ENCODE data around the gene SCD5. TPM values are rescaled to one million over a fixed set of nuclear protein-coding genes. Genes with fewer than 3 reads are reported as not detected.

SCD5 gene
- total and polyA plus RNA-seq, 7 donors = 0.69 to 30.7 (median 27.3) TPM

- no peak overlapping the region for H3K4me3 ChIP-seq
- no peak for TF ChIP-seq POLR2AphosphoS5 (IDR thresholded peaks at IDR 0.05)
- no peak for TF ChIP-seq EP300 (IDR thresholded peaks at IDR 0.05)
- no peak for TF ChIP-seq CTCF (IDR thresholded peaks at IDR 0.05)
- TF ChIP-seq POLR2A (IDR thresholded peaks at IDR 0.05) = no peak
- H3K4me1 ChIP-seq = no peaks in the 10 kb centered on the region
- no peak overlapping the region for H3K27ac ChIP-seq
- WGBS, 2 donors = 79 to 83% methylated on average over 8 of the region's 8 CpGs
- no peaks in the 10 kb centered on the region for H3K9me3 ChIP-seq
- intact Hi-C loops (cut with DNase I) = no loop called here
- H3K36me3 ChIP-seq = no peaks in the 10 kb centered on the region
- H3K27me3 ChIP-seq = no peaks in the 10 kb centered on the region
- DNase-seq = no peak
Measured at GRCh38 chr4:82697561-82697960, 101.0 kb downstream of the SCD5 start.

- no peak overlapping the region for H3K27ac ChIP-seq
- H3K9me3 ChIP-seq = no peaks in the 10 kb centered on the region
- H3K36me3 ChIP-seq = no peaks in the 10 kb centered on the region
- no peaks in the 10 kb centered on the region for H3K27me3 ChIP-seq
- intact Hi-C loops (cut with DNase I) = no loop called here
- no peaks in the 10 kb centered on the region for H3K4me1 ChIP-seq
- TF ChIP-seq EP300 (IDR thresholded peaks at IDR 0.05) (no peak), POLR2A (IDR thresholded peaks at IDR 0.05) (no peak), POLR2AphosphoS5 (IDR thresholded peaks at IDR 0.05) (no peak), CTCF (IDR thresholded peaks at IDR 0.05) (no peak)
- DNase-seq = no peak
- H3K4me3 ChIP-seq = no peak overlapping the region
- 91 to 92% methylated on average over 5 of the region's 5 CpGs for WGBS, 2 donors
Measured at GRCh38 chr4:82696117-82696860, 102.3 kb downstream of the SCD5 start.

GRCh38 chr4:82694892-82695291 is 103.7 kb downstream of the SCD5 start:
- no peak overlapping the region for H3K4me3 ChIP-seq
- no peaks in the 10 kb centered on the region for H3K36me3 ChIP-seq
- 85 to 86% methylated on average over 4 of the region's 4 CpGs for WGBS, 2 donors
- no peak for TF ChIP-seq POLR2A (IDR thresholded peaks at IDR 0.05)
- no peak for TF ChIP-seq CTCF (IDR thresholded peaks at IDR 0.05)
- TF ChIP-seq POLR2AphosphoS5 (IDR thresholded peaks at IDR 0.05) = no peak
- TF ChIP-seq EP300 (IDR thresholded peaks at IDR 0.05) = no peak
- no peak for DNase-seq
- intact Hi-C loops (cut with DNase I) = no loop called here
- no peaks in the 10 kb centered on the region for H3K27me3 ChIP-seq
- no peaks in the 10 kb centered on the region for H3K9me3 ChIP-seq
- no peaks in the 10 kb centered on the region for H3K4me1 ChIP-seq
- no peak overlapping the region for H3K27ac ChIP-seq

GRCh38 chr4:82694046-82694445 is 104.5 kb downstream of the SCD5 start:
- H3K9me3 ChIP-seq = no peaks in the 10 kb centered on the region
- no peak overlapping the region for H3K4me3 ChIP-seq
- H3K4me1 ChIP-seq = no peaks in the 10 kb centered on the region
- intact Hi-C loops (cut with DNase I) = no loop called here
- H3K27ac ChIP-seq = no peak overlapping the region
- TF ChIP-seq EP300 (IDR thresholded peaks at IDR 0.05) (no peak), CTCF (IDR thresholded peaks at IDR 0.05) (no peak), POLR2AphosphoS5 (IDR thresholded peaks at IDR 0.05) (no peak), POLR2A (IDR thresholded peaks at IDR 0.05) (no peak)
- no peaks in the 10 kb centered on the region for H3K27me3 ChIP-seq
- DNase-seq = no peak
- H3K36me3 ChIP-seq = no peaks in the 10 kb centered on the region
- 68 to 84% methylated on average over 8 of the region's 8 CpGs for WGBS, 2 donors

All from sigmoid colon (tissue), 7 donors.